Type B pancreatic cell (in vitro differentiated cells): ENCODE measurements around the gene RBP3. TPM values are rescaled to one million over a fixed set of nuclear protein-coding genes. Genes with fewer than 3 reads are reported as not detected.

Experiments used
- DNase-seq: peaks from one replicate; pipeline ENCODE4 v3.0.0; 2021; ENCODE audit warnings: mixed read lengths; ENCODE audit not compliant: unreplicated experiment; ENCODE audit errors: extremely low spot score
- H3K27ac Mint-ChIP-seq: 2 replicates; pipeline ENCODE4 v1.8.0; 2021; ENCODE audit warnings: mild to moderate bottlenecking, mixed read lengths
- H3K27me3 Mint-ChIP-seq: 2 replicates; pipeline ENCODE4 v1.8.0; 2021; ENCODE audit warnings: mixed read lengths
- H3K36me3 Mint-ChIP-seq: 2 replicates; pipeline ENCODE4 v1.8.0; 2021; ENCODE audit warnings: mixed read lengths
- H3K4me1 Mint-ChIP-seq: one replicate; pipeline ENCODE4 v1.8.0; 2021; ENCODE audit warnings: mixed read lengths; ENCODE audit not compliant: unreplicated experiment
- H3K4me3 Mint-ChIP-seq: 2 replicates; pipeline ENCODE4 v1.8.0; 2021; ENCODE audit warnings: mild to moderate bottlenecking, mixed read lengths
- H3K9me3 Mint-ChIP-seq: 2 replicates; pipeline ENCODE4 v1.8.0; 2021; ENCODE audit warnings: mixed read lengths
- total RNA-seq: library from RNA; stranded (reverse); gene quantifications from 2 replicates; pipeline ENCODE4 v1.2.1, GENCODE V29; 2021; ENCODE audit warnings: low replicate concordance
- TF ChIP-seq, protein P1 (sequence below): fragments of 200-600 bp; sonication (generic); conservative IDR thresholded peaks from 2 replicates; pipeline ENCODE4 v1.5.0; 2021; ENCODE audit warnings: antibody characterized with exemption, mild to moderate bottlenecking

The RBP3 gene
- total RNA-seq, 1 donor from 2014 or later, result not detected

DNA sequence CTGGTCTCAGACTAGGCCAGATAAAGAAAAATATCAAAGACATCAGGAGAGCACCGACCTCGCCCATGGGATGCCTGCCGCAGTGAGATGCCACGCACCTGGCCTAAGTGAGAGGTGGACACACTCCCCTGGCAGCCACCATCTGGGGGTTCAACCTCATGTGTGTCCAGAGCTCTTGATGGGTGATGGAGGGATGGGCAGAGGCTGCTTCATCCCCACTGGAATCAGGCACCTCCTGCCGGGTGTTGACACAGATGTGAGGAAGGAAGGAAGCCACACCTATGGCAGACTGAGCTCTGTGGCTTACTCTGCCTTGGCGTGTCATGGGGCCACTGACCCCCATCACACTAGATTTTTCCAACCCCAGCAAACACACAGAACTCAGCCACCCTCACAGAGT lies 24.6 kb downstream of the RBP3 start:
- H3K27me3 Mint-ChIP-seq, result peaks cover 7% of the 10 kb centered on the region
- peaks cover 5% of the 10 kb centered on the region for H3K4me1 Mint-ChIP-seq
- H3K27ac Mint-ChIP-seq, result no peak overlapping the region
- TF ChIP-seq, protein P1, sequence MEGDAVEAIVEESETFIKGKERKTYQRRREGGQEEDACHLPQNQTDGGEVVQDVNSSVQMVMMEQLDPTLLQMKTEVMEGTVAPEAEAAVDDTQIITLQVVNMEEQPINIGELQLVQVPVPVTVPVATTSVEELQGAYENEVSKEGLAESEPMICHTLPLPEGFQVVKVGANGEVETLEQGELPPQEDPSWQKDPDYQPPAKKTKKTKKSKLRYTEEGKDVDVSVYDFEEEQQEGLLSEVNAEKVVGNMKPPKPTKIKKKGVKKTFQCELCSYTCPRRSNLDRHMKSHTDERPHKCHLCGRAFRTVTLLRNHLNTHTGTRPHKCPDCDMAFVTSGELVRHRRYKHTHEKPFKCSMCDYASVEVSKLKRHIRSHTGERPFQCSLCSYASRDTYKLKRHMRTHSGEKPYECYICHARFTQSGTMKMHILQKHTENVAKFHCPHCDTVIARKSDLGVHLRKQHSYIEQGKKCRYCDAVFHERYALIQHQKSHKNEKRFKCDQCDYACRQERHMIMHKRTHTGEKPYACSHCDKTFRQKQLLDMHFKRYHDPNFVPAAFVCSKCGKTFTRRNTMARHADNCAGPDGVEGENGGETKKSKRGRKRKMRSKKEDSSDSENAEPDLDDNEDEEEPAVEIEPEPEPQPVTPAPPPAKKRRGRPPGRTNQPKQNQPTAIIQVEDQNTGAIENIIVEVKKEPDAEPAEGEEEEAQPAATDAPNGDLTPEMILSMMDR, result no peak
- H3K9me3 Mint-ChIP-seq, result no peaks in the 10 kb centered on the region
- peak; percentile 56 for DNase-seq
- H3K36me3 Mint-ChIP-seq, result no peaks in the 10 kb centered on the region
- no peak overlapping the region for H3K4me3 Mint-ChIP-seq

GRCh38 chr10:47374611-47375536 lies 26.7 kb downstream of the RBP3 start:
- Mint-ChIP-seq H3K4me3 (no peak overlapping the region), H3K27ac (no peak overlapping the region), H3K4me1 (peaks cover 10% of the 10 kb centered on the region), H3K27me3 (peaks cover 18% of the 10 kb centered on the region), H3K9me3 (no peaks in the 10 kb centered on the region), H3K36me3 (no peaks in the 10 kb centered on the region)
- TF ChIP-seq, protein P1, result no peak
- DNase-seq, result peak; percentile 32

DNA sequence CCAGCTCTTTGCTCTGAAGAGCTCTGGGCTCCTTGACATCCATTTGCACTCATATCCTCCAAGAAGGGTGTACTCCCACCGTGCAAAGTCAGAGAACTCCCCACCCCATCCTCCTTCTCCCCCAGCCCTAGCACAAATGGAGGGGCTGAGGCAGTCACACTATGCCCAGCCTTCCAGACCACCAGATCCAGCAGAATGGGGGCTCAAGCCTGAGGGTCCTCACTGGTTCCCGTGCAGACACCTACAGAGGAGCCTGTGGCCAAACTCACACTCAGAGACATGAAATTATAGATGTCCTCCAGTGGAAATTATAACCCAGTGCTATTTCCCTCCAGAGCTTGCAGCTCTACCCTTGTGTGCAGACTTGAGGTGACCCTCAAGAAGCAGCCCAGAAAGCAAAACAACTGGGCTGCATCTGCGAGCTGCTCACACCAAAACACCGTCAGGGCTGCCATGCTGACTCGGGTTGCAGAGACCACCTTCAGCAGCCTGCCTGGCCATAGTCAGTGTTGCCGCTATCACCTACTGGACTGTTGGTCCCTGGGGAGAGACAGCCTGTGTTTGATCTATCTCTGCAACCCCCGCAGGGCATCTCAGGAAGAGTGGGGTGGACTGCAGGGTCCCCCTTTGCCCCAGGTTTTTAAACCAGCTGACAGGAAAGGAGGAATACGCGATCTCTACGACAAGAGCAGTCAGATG lies 28.5 kb downstream of the RBP3 start:
- peak; percentile 43 for DNase-seq
- H3K27me3 Mint-ChIP-seq, result peaks cover 32% of the 10 kb centered on the region
- TF ChIP-seq, protein P1, result no peak

DNA sequence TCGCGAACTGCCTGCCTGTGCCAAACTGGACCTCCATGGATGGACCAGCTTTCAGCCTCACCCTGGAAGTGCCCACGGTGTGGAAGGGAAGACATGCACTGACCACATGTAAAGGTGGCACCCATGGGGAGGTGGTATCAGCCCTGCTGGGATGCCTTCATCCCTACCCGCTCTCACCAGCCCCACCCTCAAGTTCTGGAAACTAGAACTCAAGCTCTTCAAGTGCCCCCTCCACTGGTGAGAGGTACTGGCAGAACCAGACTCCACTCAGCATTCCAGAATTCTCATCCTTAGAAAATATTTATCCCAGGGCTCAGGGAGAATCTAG lies 30.0 kb downstream of the RBP3 start:
- no peak overlapping the region for H3K27ac Mint-ChIP-seq
- TF ChIP-seq, protein P1, result no peak
- H3K27me3 Mint-ChIP-seq, result peaks cover 38% of the 10 kb centered on the region
- DNase-seq, result no peak
- peaks cover 17% of the 10 kb centered on the region for H3K4me1 Mint-ChIP-seq
- H3K9me3 Mint-ChIP-seq, result no peaks in the 10 kb centered on the region
- no peaks in the 10 kb centered on the region for H3K36me3 Mint-ChIP-seq
- no peak overlapping the region for H3K4me3 Mint-ChIP-seq

More for the DNA sequence above, 28.5 kb downstream of the RBP3 start:
- H3K4me1 Mint-ChIP-seq, result peaks cover 16% of the 10 kb centered on the region
- H3K36me3 Mint-ChIP-seq, result no peaks in the 10 kb centered on the region
- H3K9me3 Mint-ChIP-seq, result no peaks in the 10 kb centered on the region
- no peak overlapping the region for H3K4me3 Mint-ChIP-seq
- no peak overlapping the region for H3K27ac Mint-ChIP-seq

- peak; percentile 36 for DNase-seq
- Mint-ChIP-seq H3K4me3 (no peak overlapping the region), H3K4me1 (peaks cover 24% of the 10 kb centered on the region), H3K27ac (no peak overlapping the region), H3K36me3 (no peaks in the 10 kb centered on the region), H3K27me3 (peaks cover 45% of the 10 kb centered on the region), H3K9me3 (no peaks in the 10 kb centered on the region)
- TF ChIP-seq, protein P1, result no peak
Measured at GRCh38 chr10:47378606-47379444, 30.7 kb downstream of the RBP3 start.
